ENCODE measurements around the gene EPHA10.

DNA sequence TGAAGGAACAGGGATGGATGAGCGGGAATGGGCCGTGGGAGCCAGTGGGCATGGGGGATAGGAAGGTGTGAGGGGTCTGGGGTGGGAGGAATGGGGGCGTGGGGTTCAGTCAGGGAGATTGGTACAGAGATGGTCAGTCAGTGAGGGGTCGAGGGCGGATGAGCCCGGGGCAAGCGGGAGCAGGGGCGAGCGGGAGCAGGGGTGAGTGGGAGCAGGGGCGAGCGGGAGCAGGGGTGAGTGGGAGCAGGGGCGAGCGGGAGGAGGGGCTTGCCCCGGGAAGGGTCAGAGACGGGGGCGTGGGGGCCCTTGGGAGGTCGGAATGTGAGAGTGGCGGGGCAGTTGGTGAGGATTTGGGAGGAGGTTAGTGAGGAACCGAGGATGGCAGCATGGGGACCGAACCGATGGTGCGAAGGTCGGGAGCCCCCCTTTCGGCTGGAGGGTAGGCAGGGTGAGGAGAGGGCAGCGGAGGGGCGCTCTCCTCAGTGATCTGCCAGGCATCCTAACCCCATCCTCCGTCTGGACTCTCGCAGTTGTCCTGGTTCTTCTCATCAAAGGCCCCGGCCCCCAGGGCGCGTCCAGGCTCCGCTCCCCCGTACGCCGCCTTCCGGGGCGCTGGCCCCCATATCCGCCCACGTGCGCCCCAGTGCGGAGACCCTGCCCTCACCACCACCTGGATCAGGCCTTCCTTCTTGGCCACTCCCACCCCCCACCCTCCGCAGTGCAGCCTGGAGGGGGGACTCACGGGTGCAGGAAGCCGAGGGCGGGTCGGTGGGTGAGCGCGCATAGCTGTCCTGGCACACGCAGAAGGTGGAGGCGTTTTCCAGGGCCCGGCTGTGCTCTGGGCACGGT, 11.2 kb downstream of the EPHA10 start:
- no peak for TF ChIP-seq POLR2A (IDR thresholded peaks at IDR 0.05; ENCODE audit: low read length)
- TF ChIP-seq GATA1 (IDR thresholded peaks at IDR 0.05; ENCODE audit: low read depth, low read length) = no peak

All from erythroblast (primary cell).